SKM-1 treated with dmso at 0.1 percent for 144 hours (cell line): ENCODE data around the gene CHST8.

ENCODE experiments used
- DNase-seq: peaks from one replicate; lab custom pipeline; 2025; ENCODE audit not compliant: unreplicated experiment; lab: John Stamatoyannopoulos, UW

CHST8 gene

DNA sequence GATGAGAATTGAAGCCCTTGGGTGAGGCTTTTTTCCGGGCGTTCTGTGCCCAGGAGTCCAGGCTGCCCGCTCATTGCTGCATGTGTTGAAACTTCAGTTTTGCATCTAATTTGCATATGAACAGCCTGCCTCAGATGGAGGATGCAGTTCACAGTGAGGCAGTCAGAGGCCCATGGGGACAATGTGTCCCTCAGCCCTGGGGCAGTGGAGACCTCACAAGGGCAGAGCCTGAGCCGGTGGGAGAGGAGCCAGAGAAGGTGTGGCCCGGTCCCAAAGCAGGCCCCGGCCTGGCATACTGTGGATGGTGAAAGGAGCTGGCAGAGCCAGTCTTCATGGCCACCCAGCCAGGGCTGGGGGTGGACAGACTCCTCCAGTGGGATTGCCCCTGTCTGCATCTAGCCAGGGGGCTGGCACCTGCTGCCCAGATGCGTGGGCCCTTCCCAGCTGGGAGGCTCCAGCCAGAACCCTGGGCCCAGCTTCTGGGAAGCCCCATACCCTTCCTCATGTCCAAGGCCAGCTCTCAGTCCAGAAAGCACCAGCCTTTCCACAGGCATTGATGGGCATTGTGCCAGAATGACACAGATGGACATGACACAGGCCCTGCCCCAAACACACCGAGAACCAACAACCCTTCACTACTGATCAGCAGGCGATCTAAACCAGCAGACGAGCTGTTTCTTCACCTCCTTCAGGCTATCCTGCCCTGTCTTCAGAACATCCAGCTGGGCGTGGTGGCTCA is 142.0 kb downstream of the CHST8 start:
- DNase-seq, result no peak

DNA sequence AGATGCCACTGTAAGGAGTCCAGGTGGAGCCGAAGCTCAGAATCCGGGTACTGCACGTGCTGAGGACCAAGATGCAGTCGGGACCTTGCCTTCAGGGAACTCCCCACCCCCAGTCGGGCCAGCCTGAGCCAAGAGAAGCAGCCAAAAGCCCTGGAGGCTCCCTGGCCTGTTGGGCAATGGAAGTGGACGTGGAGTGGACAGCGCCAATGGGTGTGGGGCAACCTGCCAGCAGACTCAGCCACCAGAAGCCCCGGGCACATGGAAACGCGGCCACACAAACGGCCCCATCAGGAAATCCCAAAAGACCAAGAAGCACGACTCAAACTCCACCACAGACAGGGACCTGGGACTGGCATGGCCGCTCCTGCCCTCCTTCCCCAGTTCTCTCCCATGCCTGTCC is 144.9 kb downstream of the CHST8 start:
- DNase-seq, result no peak

DNA sequence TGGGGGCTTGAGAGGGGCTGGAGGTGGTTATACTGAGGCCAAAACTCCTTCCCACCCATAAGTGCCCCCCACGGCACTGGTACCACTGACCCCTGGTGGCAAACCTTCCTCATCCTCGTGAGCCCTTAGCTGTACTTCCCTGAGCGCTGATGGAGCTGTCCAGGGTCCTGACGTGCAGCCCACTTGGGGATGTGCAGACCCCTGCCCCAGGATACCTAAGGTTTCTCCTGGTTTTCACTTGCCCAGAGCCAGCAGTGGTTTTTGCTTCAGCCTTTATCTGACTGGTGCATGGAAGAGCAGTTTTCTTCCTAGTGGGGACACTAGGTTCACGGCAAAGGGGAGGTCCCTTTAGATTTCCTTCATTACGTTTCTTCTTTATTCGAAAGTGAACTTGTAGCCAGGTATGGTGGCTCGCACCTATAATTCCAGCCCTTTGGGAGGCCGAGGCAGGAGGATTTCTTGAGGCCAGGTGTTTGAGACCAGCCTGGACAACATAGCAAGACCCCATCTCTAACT is 146.2 kb downstream of the CHST8 start:
- DNase-seq, result no peak

DNA sequence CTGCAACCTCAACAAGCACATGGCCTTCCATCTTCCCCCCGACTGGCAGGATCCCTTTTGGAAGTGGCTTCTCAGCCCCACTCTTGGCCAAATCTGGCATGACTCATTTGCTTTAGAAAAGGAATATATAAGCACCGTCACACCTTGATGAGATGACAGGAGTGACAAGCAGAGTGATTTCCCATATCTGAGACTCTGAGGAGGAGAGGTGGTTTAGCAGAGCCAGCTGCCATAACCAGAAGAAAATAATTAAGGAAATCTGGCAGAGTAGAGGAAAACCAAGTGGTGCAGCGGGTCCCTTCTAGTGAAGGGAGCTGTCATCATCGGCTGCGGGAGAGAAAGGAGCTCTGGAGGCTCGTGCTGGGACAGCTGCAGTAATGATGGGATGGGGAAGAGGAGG is 147.5 kb downstream of the CHST8 start:
- DNase-seq, result no peak

DNA sequence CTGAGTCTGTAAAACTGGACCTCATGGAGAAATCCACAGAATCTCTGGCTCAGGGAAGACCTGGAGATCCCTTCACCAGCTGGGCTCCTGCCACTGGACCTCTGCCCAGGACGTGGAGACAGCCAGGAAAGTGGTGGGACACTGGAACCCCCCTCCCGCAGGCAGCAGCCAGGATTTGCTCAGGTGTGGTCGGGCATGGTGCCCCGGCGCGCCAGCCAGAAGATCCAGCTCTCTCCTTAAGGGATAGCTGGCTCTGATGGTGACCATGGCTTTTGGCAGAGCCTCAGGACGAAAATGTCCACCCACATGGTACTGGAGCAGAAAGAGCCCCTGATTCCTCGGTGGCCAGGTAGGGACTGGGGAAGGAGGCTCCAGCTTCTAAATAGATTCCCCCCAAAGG is 148.4 kb downstream of the CHST8 start:
- DNase-seq, result no peak

DNA sequence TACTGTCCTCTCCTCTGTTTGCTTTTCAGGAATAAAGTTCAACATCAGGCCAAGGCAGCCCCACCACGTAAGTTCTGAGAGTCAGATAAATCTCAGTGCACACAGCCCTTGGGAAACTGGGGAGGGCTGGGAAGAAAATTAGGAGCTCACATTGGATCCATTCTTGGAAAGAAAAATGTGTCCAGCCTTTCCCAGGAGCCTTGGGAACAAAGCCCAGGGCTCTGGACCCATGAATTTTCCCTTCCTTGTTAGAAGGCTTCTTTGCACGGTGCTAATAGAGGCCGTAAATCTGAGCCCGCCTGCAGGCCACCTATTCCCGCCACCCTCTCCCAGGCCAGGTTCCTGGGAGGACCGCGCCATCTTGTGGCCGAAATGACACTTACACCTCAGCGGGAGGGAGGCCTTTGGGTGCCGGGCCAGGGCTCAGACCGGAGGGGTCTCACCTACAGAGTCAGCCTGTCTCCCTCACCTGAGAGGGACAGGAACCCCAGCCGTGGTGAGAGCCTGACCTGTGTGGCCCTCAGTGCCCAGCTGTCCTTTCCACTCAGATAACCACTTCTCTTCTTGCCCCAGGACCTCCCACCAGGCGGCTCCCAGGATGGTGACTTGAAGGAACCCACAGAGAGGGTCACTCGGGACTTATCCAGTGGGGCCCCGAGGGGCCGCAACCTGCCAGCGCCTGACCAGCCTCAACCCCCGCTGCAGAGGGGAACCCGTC is 149.8 kb downstream of the CHST8 start:
- DNase-seq, result peak; percentile 48

DNA sequence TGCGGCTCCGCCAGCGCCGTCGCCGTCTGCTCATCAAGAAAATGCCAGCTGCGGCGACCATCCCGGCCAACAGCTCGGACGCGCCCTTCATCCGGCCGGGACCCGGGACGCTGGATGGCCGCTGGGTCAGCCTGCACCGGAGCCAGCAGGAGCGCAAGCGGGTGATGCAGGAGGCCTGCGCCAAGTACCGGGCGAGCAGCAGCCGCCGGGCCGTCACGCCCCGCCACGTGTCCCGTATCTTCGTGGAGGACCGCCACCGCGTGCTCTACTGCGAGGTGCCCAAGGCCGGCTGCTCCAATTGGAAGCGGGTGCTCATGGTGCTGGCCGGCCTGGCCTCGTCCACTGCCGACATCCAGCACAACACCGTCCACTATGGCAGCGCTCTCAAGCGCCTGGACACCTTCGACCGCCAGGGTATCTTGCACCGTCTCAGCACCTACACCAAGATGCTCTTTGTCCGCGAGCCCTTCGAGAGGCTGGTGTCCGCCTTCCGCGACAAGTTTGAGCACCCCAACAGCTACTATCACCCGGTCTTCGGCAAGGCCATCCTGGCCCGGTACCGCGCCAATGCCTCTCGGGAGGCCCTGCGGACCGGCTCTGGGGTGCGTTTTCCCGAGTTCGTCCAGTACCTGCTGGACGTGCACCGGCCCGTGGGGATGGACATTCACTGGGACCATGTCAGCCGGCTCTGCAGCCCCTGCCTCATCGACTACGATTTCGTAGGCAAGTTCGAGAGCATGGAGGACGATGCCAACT is 150.5 kb downstream of the CHST8 start:
- no peak for DNase-seq

DNA sequence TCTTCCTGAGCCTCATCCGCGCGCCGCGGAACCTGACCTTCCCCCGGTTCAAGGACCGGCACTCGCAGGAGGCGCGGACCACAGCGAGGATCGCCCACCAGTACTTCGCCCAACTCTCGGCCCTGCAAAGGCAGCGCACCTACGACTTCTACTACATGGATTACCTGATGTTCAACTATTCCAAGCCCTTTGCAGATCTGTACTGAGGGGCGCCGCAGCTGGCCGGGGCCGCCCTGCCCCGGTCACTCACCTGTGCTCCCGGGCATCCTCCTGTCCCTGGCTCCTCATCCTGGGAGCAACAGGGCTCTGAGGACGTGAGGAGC is 151.1 kb downstream of the CHST8 start:
- no peak for DNase-seq

DNA sequence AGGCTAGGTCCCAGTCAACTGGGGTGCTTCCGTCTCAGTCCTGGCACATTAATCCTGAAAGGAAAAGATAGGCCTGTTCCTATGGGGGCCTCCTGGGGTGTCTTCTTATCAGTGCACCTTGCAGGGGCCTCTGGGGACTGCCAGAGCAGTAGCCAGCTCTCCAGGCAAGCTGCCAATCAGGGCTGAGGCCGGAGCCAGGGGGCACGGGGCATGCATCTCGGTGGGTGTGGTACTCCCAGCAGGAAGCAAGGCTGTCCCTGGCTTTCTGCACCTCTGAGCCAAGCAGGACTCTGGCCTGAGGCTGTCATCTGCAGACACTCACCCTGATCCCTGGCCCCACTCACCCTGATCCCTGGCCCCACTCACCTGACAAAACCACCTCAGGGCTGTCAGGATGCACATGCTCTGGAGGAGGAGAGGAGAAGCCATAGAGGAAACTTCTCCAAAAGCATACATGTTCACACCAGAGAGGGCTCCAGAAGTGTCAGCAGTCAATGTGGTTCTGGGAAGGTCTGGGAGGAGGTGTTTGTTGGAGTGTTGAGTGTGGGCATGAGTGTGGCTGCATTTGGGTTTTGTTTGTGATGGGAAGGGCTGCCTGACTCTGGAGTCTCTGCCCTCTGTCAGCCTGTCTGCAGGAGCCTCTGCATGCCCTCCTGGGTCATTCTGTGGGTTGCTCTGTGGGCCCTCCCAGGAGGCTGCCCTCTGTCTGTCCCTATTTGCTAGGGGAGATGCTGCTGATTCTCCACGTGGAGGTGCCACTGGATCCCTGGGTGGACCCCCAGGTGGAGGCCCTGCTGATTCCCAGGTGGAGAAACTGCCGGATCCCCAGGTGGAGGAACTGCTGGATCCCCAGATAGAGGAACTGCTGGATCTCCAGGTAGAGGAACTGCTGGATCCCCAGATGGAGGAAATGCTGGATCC is 152.2 kb downstream of the CHST8 start:
- no peak for DNase-seq

DNA sequence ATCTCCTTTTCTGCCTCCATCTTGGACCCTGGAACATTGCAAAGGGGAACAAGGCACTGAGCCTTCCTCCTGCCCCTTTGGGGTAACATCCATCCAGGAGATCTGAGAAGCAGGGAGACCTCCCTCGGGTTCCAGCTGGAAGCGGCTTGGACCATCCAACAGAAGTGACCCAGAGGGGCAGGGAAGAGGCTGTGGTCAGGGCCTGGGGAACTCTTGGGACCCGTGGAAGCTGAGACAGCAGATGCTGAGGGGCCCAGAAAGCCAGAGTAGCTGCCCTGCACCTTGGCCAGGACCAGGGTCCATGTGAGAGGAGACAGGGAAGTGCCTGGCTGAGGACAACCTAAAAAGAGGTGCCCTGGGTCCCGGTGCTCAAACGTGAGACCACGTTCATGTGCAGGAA is 153.0 kb downstream of the CHST8 start:
- no peak for DNase-seq

DNA sequence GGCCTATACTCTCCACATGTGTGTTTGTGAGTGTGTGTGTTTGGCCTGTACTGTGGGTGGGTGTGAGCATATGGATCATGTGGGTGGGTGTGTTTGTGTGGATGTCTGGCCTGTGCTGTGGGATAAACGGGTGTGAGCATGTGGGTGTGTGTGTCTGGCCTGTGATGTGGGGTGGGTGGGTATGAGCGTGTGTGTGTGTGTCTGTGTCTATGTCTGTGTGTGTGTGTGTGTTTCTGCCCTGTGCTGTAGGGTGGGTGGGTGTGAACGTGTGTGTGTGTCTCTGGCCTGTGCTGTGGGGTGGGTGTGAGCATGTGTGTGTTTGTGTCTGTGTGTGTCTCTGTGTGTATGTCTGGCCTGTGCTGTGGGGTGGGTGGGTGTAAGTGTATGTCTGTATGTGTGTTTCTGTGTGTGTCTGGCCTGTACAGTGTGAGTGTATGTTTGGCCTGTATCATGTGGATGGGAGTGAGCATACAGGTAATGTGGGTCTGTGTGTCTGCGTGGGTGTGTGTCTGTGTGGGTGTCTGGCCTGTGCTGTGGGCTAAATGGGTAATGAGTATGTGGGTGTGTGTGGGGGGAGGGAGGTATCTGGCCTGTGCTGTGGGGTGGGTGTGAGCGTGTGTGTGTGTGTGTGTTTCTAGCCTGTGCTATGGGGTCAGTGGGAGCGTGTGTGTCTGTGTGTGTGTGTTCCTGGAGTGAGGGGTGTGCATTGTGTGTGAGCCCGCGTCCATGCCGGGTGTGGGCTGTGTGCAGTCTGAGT is 154.2 kb downstream of the CHST8 start:
- DNase-seq, result no peak

DNA sequence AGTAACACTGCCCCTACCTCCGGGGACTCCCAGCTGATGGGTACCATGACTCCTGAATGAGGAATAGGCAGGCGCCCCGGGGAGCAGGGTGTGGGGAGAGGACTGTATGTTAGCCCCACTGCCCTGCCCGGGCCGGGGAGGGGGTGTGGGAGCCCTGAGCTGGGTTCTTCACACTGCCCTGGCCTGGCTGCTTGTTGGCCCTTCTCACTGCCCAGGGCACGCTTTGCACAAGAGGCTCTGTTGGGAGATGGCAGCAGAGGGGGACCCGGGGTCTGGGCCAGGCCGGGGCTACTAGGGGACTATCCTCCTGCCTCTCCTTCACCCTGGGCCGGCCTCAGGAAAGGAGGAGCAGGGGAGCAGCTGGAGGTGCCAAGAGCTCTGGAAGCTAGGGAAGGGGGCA is 155.6 kb downstream of the CHST8 start:
- no peak for DNase-seq

DNA sequence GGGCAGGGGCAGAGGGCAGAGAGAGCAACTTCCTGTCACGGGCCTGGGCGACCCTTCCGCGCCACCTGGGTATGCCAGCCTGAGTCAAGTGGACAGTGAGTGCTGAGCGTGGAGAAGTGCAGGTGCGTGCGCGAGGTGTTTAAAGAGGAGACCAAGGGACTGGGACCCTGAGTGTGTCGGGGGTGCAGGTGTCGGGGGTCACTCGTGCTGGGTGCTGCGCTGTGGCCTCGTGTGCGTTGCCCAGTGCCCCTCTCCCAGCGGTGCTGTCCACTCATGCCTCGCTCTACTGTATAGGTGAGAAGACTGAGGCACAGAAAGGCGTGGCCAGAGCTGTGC is 156.0 kb downstream of the CHST8 start:
- DNase-seq, result no peak

DNA sequence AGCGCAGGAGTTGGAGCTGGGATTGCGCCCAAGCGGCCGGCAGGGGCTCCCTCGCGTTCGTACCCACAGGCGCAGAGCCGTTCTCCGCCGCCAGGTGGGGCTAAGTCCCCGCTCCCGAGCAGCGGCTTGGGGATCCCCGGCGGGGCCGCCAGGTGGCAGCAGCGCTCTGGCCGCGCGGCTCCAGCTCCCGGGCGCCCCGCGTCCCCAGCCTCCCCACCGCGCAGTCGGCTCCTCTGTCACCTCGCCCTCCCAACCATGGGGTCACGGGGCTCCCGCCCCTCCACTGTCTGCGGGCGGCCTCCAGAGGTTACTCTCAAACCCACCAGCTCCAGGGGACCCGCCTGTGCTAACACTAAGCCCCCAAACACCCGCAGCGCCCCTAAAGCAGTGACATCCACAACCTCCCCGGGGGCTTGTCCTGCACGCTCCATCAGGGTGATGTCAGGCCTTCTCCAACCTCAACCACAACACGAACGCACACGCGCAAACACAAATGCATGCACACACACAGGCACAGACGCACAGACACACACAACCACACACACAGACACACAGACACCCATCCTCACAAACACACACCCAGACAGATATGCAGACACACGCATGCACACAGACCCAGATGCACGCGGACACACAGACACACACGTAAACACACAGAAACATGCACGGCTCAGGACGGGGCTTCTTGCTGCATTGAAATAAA is 156.5 kb downstream of the CHST8 start:
- peak; percentile 71 for DNase-seq

DNA sequence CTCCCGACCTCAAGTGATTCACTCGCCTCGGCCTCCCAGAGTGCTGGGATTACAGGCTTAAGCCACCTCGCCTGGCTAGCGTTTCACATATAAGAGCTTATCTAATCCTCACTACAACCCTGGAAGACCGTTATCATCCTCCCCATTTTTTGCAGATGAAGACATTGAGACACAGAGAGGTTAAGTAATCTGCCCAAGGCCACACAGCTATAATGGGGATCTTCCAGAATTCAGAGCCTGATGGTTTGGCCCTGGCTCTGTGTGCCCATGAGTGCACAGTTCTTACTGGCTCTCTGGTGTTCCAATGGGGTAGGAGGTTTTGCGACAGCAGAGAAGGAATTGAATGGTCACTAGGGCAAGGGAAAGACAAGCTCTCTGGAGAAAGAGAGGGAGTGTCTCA is 158.1 kb downstream of the CHST8 start:
- DNase-seq, result no peak

DNA sequence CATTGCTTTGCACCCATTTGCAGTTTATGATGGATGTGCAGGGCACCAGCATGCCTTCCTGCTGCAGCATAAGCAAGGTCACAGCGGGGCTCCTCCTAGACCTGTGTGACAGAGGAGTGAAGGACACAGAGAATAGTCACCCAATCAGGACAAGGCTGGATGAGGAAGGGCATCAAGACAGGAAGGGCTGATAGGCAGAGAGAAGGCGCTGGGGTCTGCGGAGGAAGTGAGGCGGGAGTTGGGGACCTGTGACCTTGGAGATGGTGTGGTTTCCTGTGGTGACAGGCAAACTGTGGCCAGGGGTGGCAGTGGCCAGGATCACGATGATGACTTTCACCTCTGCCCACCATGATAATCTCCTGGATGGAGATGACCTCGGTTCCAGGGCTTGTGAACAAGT is 158.5 kb downstream of the CHST8 start:
- no peak for DNase-seq

DNA sequence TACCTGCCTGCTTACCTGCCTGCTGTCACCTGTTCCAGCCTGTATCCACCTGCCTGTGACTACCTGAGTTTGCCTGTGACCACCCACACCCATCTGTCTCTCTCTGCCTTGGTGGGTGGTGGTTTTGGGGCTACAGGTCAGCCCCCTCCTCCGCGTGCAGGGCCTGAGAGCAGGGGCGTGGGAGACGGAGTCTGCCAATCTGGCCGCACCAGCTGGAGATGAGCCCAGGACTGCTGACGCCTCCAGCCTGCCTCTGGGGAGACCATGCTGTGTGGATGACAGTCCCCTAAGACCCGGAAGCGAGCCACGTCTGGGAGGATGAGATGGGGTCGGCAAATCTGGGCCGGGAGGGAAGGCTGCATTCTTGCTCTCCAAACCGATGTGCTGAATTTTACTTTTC is 159.0 kb downstream of the CHST8 start:
- no peak for DNase-seq

DNA sequence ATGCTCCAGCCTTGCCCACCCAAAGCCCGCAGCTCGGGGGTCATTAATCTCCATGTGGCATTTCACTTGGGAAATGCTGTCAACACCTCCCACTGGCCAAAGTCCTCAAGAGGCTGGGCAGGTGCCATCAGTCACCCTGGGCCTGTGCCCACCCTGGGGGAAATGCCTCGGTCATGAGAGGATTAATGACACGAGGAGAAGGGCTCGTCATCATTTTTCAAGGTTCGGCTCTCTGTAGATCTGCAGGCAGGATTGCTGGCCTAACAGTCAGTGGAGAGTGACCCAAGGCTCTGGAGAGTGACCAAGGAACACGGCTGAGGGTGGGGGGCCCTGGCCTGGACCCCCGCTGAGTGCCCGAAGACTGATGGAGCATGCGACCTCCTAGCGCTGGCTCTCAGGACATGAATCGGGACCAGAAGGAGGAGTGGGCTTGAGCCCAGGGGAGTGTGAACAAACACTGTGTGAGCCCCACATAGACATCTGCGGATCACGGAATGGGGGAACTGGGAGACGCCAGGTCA is 159.7 kb downstream of the CHST8 start:
- DNase-seq, result no peak

DNA sequence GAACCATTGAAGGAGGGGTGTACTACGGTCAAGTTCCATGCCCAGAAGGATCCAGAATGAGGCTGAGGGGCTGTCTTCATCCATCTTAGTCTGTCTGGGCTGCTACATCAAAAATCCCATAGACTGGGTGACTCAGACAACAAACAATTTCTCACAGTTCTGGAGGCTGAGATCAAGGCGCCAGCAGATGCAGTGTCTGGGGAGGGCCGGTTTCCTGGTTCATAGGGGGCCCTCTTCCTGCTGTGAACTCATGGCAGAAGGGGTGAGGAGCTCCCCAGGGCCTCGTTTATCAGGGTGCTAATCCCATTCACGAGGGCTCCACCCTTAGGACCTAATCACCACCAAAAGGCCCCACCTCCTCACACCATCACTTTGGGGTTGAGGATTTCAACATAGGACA is 160.2 kb downstream of the CHST8 start:
- DNase-seq, result no peak

DNA sequence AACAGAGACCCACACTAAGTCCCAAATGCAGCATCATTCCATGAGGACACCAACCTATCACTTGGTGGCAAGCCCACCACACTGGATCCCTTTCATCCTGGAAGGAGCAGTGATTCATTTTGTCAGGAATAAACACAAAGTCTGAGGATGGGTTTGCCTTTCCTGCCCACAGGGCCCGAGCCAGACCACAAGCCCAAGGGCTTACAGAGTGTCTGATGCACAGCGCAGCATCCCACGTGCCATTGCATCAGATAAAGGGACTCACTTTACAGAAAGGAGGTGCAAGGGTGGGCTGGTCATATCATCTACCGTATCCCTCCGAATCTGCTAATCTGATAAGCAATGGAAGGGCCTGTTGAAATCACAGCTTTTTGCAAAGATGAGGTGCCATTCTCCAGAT is 162.7 kb downstream of the CHST8 start:
- no peak for DNase-seq
